GM12865 (cell line): ENCODE measurements around the gene CDC42BPB.

Experiments used
- DNase-seq: peaks from one replicate; pipeline ENCODE4 v3.0.0; 2010; ENCODE audit warnings: low read depth
- H3K4me3 ChIP-seq: 2 replicates; pipeline ENCODE4 v1.5.1; 2011; ENCODE audit warnings: mild to moderate bottlenecking, low read depth, low read length, control low read depth
- TF ChIP-seq, protein P1 (sequence below): IDR thresholded peaks from 2 replicates; pipeline ENCODE4 v1.5.1; 2011; ENCODE audit warnings: low read length, control low read depth, low read depth, inconsistent platforms; ENCODE audit not compliant: insufficient read depth; ENCODE audit errors: missing control alignments

CDC42BPB gene

DNA sequence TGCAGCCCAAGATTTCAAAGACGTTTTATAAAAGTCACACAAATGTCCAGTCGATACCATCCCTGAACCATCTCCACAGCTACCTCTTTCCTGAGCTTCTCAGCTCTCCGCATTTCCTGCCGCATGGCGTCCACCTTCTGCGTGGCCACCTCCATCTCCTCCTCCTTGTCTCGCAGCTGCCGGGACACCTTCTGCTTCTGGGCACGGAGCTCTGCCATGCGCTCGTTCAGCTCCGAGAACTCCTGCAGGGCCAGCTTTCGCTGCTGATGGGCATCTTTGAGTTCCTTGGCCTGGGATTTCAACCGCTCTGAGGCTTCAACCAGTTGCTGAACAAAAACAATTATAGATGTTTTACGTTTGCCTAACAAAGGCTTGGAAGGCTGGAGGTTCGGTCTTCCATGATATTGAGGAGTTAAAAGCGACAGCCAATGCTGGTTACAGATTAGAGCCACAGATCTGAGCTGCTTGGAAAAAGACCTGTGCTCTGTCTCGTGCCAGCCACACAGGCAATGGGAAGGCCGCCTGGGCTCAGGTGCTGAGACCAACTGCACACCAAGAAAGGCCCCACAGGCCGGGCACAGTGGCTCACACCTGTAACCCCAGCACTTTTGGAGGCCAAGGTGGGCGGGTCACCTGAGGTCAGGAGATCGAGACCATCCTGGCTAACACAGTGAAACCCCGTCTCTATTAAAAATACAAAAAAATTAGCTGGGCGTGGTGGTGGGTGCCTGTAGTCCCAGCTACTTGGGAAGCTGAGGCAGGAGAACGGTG is 85.3 kb downstream of the CDC42BPB start:
- no peak overlapping the region for H3K4me3 ChIP-seq
- DNase-seq = no peak
- TF ChIP-seq, protein P1, sequence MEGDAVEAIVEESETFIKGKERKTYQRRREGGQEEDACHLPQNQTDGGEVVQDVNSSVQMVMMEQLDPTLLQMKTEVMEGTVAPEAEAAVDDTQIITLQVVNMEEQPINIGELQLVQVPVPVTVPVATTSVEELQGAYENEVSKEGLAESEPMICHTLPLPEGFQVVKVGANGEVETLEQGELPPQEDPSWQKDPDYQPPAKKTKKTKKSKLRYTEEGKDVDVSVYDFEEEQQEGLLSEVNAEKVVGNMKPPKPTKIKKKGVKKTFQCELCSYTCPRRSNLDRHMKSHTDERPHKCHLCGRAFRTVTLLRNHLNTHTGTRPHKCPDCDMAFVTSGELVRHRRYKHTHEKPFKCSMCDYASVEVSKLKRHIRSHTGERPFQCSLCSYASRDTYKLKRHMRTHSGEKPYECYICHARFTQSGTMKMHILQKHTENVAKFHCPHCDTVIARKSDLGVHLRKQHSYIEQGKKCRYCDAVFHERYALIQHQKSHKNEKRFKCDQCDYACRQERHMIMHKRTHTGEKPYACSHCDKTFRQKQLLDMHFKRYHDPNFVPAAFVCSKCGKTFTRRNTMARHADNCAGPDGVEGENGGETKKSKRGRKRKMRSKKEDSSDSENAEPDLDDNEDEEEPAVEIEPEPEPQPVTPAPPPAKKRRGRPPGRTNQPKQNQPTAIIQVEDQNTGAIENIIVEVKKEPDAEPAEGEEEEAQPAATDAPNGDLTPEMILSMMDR = no peak

DNA sequence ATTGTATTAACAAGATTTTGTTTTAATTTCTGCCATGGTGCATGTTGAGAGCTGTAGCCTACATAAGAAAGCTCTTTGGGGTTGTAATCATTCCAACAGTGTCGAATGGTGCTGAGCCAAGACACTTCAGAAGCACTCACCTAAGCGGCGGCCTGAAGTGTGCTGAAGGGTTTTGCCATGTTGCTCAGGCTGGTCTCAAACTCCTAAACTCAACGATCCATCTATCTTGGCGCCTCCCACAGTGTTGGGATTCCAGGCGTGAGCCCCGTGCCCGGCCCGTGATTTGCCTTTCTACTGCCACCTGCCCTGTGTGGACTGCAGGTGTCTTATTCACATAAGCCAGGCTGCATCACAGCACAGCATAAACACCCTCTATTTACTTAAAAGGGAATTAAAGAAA is 86.0 kb downstream of the CDC42BPB start:
- TF ChIP-seq, protein P1 = no peak

DNA sequence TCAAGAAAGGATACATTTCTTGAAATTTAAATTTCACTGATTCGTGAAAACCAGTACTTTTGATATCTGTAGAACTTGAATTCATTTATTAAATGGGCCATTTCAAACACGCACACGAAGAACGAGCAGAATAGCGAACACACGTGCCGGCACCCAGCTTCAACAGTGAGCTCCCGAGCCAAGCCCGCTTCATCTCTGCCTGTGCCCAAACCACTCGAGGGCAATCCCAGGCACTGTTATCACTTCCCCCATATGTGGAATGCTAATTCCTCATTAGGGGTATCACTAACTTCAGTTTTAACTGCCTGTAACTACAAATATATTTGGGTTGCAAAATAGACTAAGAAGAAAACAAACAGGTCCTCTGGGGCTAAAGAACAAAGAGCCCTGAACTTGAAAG is 86.9 kb downstream of the CDC42BPB start:
- TF ChIP-seq, protein P1 = no peak
- no peak overlapping the region for H3K4me3 ChIP-seq
- DNase-seq = no peak

More for the DNA sequence above, 86.0 kb downstream of the CDC42BPB start:
- no peak overlapping the region for H3K4me3 ChIP-seq
- DNase-seq = no peak

DNA sequence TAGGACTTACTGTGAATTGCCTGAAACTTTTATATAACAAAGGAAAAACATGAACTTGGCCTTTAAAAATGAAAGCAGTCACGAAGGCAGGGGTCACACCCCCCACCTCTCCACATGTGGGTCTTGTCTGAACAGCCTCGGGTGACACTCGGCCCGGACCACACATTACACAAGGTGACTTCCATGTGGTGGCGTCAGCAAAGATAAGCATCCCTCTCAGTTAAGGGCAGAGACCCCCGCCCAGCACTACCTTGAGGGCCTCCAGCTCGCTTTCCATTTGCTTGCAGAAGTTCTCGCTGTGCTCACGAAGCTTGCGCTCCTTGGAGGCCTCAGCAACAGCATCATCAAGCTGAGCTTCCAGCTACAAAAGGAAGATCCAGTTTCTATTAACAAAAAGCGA is 87.4 kb downstream of the CDC42BPB start:
- H3K4me3 ChIP-seq = no peak overlapping the region
- TF ChIP-seq, protein P1 = no peak
- no peak for DNase-seq

DNA sequence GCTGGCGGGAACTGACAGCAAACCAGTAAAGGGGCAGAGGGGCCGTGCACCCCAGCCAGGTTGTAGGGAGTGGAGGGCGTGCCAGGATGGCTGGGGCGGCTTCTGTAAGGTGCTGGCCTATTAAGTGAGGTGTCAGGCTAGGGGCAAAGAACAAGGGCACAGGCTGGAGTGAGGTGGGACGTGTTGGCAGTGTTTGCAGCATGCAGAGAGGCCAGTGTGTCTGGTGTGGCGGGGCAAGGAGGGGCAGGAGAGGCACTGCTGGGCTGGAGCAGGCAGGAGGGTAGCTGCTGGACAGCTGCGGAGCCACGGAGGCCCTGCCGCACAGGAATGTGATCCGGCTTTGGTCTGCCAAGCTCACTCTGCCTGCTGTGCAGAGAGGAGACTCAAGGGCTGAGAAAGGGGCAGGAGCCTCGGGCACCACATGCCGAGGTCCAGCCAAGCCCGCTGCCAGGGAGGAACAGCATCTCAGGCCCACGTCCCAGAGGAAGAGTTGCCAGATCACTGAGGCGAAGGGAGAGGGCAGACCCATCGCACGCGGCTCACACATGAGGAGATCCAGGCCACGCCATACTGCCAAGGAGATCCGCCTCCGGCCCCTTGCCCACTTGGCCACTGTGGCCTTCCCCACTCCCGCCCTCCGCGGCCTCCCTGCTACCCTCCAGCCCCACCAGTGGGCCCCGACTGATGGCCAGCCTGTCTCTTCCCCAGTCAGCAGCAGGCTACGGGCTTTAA is 88.1 kb downstream of the CDC42BPB start:
- DNase-seq = no peak
- TF ChIP-seq, protein P1 = no peak
- H3K4me3 ChIP-seq = no peak overlapping the region

DNA sequence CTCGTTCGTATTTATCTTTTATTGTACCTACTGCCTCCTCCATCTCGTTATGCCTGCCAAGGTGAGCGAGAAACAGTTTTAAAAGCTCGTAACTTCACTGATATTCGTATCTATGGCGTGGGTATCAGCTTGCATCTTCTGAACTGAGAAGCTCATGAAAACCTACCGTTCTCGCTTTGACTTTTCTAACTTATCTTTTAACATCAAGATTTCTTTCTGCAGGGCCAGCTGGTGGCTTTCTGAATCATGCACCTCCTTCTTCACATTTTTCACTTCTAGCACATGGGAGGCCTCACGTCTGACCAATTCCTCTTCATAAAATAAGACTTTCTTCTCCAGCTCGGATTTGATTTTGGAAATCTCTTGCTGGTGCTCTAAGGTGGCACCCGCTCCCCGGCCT is 89.0 kb downstream of the CDC42BPB start:
- DNase-seq = no peak
- TF ChIP-seq, protein P1 = no peak
- no peak overlapping the region for H3K4me3 ChIP-seq
